SK-N-SH (cell line): ENCODE data around the gene RAD52.

ENCODE experiments used
- MXI1 ChIP-seq: IDR thresholded peaks from 2 replicates; pipeline ENCODE4 v1.6.1; 2012; ENCODE audit warnings: mild to moderate bottlenecking, low read depth, low read length, improper control_type of control experiment
- POLR2AphosphoS5 ChIP-seq: IDR thresholded peaks from 2 replicates; pipeline ENCODE4 v1.6.1; 2012; ENCODE audit warnings: low read depth, low read length
- TF ChIP-seq, protein P1 (sequence below): fragments of 200-600 bp; sonication (generic); IDR thresholded peaks from 2 replicates; pipeline ENCODE4 v1.6.1; 2017; ENCODE audit warnings: antibody characterized with exemption, mild to moderate bottlenecking, moderate library complexity

DNA sequence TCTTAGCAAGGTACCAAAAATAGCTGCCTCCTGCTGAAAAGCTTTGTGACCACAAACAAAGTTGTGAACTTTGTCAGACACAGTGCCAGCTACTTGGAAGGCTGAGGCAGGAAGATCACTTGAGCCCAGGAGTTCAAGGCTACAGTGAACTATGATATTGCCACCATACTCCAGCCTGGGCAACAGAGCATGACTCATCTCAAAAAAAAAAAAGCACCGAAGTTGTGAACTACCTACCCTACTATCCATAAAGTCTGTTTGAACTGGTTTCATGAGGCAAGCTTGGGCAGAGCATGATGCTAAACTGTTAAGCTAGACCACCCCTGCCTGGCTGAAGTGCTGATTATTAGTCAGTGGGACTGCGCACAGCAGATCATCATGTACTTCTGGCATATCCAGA is 75.5 kb downstream of the RAD52 start:
- TF ChIP-seq, protein P1, sequence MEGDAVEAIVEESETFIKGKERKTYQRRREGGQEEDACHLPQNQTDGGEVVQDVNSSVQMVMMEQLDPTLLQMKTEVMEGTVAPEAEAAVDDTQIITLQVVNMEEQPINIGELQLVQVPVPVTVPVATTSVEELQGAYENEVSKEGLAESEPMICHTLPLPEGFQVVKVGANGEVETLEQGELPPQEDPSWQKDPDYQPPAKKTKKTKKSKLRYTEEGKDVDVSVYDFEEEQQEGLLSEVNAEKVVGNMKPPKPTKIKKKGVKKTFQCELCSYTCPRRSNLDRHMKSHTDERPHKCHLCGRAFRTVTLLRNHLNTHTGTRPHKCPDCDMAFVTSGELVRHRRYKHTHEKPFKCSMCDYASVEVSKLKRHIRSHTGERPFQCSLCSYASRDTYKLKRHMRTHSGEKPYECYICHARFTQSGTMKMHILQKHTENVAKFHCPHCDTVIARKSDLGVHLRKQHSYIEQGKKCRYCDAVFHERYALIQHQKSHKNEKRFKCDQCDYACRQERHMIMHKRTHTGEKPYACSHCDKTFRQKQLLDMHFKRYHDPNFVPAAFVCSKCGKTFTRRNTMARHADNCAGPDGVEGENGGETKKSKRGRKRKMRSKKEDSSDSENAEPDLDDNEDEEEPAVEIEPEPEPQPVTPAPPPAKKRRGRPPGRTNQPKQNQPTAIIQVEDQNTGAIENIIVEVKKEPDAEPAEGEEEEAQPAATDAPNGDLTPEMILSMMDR: no peak
- no peak for TF ChIP-seq MXI1
- no peak for TF ChIP-seq POLR2AphosphoS5
